Epithelial cell of prostate (primary cell): ENCODE measurements around the gene GLRX2.
A peak's percentile ranks its signal among the peaks of the same experiment; 100 is the strongest.
"Not testable (repeated sequence)": the region's sequence is repeated elsewhere in the genome, so short reads cannot be mapped to it uniquely, and the experiment has no call there.

Source experiments
- DNase-seq: peaks from one replicate; pipeline ENCODE4 v3.0.0-alpha.2; 2011; ENCODE audit warnings: low read depth, low spot score
- H3K27ac ChIP-seq: fragments of 450-650 bp; 2 replicates; pipeline ENCODE4 v1.5.1; 2017; ENCODE audit warnings: mild to moderate bottlenecking

GLRX2 gene

DNA sequence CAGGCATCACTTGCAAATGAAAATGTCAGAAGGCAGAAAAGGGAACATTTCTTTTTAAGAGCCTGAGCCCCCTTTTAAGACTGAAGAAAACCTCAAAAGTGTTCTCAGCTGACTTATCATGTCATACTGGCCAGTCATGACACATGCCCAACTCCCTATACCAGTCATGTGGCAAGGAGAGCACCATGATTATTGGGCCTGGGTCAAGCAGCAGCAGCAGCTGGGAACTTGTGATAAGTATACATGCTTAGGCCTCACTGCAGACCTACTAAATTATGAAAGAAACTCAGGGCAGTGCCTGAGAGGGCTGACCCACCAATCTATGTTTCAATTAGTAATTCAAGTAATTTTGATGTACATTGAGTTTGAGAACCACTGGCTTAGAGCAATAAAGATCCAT lies 37.2 kb downstream of the GLRX2 start:
- H3K27ac ChIP-seq = no peak overlapping the region

DNA sequence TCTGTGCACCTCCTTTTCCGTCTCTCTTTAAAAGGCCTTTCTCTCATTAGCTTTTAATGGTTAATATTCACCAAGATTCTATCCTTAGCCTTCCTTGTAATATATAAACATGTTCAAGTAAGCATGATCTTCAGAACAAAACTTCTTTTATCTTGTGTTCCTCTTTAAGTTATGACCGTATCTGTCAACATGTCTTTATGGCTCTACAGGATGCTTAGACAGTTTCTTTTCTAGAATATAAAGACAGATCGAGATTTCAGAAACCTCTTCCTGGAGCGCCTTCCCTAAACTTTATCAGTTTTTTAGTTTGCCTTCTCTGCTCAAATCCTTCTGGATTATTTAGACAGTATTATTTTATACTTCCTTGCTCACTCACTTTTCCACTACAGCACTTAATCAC lies 38.6 kb downstream of the GLRX2 start:
- H3K27ac ChIP-seq = no peak overlapping the region
- DNase-seq = no peak

More for the DNA sequence above, 37.2 kb downstream of the GLRX2 start:
- DNase-seq = no peak

DNA sequence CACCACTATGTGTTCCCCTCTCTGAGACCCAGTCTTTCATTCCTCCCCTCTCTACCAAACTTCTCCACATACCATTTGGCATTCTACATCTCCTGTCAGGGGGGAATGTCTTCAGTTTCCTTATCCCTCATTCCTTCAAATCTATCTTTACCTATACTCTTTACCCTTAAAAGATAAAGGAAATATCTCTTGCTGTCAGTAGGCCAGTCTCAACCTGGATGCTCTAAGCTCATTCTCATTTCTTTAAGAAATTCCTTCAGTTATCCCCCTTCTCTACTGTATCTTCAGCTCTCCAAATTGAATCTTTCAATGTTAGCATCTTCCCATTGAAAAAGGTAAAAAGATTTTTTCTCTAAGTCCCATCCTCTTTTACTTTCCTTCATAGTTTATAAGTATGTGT lies 39.3 kb downstream of the GLRX2 start:
- DNase-seq = no peak
- no peak overlapping the region for H3K27ac ChIP-seq

DNA sequence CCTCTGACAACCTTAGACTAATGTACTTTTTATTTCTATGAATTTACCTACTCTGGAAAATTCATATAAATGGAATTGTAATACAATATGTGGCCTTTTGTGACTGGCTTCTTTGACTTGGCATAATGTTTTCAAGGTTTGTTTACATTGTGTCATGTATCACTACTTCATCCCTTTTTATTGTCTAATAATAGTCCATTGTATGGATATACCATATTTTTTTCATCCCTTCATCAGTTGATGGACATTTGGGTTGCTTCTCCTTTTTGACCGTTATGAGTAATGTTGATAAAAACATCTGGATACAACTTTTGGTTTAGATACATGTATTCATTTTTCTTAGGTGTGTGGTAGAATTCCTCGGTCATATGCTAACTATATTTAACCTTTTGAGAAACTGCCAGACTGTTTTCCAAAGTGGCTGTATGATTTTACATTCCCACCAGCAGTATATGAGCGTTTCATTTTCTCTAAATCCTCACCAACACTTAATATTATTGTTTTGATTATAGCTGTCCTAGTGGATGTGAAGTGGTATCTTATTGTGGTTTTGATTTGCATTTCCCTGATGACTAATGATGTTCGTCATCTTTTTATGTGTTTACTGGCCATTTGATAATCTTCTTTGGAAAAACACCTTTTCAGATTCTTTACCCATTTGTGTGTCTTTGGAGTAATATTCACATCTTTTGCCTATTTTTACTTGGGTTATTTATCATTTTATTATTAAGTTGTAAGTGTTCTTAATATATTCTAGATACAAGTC lies 42.3 kb downstream of the GLRX2 start:
- DNase-seq = no peak
- H3K27ac ChIP-seq = no peak overlapping the region

DNA sequence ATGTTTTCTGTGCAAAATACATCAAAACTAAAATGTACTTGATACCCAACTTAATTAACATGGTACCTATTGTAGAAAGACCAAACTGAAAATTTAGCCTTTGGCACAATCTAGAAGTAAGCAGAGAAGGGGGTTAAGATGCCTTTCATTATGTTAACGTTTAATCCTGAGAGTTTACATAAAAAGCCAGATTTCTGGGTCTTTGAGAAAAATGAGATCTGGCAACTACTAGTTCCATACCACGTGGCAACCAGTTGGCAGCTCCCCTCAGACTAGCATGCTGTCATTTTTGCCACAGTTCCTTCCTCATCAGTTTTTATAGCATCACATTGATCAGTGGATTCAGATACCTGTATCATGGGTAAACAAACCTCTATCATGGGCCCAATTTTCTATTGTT lies 44.3 kb downstream of the GLRX2 start:
- peak overlapping the region; percentile 95 for H3K27ac ChIP-seq
- no peak for DNase-seq

DNA sequence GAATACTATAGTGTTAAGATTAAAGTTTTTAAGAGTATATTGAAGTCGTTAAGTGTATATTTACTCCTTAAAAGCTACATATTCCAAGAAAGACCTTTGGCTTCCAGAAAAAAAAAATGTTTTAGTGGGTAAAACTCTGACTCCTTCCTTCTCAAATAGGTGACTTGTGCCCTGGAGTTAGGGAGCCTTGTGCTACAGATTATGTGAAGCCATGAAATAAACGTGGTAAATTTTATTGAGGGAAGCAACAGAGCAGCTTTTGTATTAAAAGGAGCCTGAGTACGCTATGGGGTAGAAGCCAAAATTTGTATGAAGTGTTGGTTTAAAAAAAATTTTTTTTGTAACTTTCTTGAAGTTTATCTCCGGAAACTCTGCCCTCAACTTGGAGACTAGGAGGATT lies 44.8 kb downstream of the GLRX2 start:
- H3K27ac ChIP-seq = peak overlapping the region; percentile 95
- DNase-seq = no peak

DNA sequence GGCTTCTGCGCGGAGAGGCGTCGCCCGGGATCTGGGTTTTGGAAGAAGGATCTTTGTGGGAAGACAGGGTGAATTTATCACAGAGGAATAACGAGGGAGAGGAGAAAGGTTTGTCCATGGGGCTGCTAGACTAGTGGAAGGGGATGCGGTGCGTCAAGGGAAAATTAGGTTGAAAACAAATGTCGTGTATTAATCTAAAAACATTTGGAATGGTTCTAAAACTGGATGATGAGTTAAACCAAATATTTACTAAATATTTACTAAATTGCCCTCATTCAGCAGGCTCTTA lies 45.2 kb downstream of the GLRX2 start:
- no peak for DNase-seq
- H3K27ac ChIP-seq = peak overlapping the region; percentile 95

DNA sequence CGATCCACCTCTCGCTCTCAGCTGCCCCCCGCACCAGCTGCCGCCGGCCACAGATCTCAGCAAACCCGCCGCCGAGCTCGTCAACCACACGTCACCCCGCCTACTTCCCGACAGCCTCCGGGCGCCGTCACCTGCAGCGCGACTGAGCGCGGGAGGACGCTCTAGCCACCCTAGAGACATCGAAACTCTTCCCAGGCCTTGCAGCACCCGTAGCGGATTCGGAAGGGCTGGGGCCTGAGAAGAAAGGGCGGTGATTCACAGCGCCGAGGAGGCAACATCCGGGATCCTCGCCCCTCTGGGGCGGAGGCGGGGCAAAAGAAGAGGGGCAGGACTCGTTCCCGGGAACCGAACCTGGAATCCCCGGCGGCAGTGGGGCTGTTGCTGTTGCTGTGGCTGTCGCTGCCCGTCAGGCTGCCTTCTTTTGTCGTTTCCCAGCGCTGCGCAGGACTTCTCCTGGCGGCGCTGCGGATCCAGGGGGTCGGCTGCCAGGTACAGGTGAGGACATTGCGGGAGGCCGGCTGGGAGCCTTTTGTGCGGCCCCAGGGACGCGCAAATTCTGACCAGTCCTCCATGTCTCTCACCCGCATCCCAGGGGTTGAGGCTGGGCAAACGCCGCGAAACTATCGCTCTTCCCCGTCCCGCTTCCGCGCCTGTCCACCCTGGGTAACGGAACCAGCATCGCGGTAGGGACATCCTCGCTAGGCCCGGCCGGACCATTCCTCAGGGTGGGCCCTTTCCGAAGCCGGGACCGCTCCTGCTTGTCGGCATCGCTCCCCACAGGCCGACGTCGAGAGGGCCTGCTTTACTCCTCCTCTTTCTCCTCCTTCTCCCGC lies 45.7 kb downstream of the GLRX2 start, which contains the start of the genes RO60 and UCHL5:
Gene RO60, plus strand, starts transcription at position 331 of the 833 bp plus-strand sequence. CDS start 9,443 bp downstream, outside the sequence.
Gene UCHL5, minus strand, starts transcription at position 79 of the 833 bp plus-strand sequence. CDS start 100 bp downstream, outside the sequence.
- peak; percentile 94 for DNase-seq
- H3K27ac ChIP-seq = peak within 1 kb of the TSS; percentile 95

DNA sequence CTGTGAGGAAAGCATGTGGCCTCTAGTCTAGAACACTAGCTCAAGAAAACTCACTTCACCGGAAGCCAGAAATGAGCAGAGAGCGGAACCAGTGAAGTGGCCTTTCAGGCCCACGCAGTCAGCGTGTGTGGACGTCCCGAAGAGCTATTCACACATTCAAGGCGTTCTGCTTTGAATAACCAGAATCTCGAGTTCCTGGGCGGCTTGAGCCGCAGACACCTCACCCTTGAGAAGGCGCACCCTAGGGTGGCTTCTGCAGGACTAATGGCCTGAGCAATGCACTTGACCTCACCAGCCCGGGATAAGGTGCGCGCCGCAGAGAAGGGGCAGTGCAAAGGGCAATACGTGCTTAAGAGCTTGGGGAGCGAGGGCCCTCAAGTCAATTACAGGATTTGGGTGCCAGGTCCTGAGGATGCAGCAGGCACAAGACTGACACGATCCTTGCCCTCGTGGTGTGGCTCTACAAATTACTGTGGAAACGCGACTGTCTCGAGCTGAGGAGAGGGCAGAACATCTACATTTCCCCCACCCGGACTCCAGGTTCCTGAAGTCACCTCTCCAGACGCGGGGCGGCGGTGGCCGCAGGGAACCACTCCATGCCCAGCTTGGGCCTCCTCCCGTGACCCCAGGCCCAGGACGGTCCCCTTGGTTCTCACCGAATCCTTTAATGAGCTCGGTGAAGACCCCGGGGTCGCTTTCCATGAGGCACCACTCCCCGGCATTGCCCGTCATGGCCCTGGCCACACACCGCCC lies 46.5 kb downstream of the GLRX2 start:
- no peak for DNase-seq
- peak overlapping the region; percentile 95 for H3K27ac ChIP-seq

DNA sequence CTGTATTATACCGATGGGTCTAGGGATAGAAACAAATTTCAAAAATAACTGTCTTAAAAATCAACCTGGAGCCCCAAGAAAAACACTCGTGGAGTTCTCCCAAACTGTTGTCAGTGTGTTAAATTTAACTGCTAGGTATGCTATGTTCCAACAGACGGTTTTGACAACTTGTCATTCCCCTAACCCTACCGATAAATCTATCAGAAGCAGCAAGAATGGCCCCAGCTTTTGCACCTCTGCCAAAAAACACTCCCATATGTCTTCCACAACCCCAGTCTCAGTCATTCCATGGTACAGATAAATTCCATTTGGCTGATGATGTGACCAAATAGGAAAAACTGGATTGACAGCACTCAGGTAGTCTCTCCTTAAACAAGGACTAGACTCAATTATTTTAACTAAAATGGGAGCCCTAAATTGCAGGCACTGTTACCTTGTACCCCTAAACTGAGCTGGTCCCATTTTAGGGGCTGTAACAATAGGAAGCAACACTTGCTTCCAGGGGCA lies 51.0 kb downstream of the GLRX2 start:
- H3K27ac ChIP-seq = peak overlapping the region; percentile 17

DNA sequence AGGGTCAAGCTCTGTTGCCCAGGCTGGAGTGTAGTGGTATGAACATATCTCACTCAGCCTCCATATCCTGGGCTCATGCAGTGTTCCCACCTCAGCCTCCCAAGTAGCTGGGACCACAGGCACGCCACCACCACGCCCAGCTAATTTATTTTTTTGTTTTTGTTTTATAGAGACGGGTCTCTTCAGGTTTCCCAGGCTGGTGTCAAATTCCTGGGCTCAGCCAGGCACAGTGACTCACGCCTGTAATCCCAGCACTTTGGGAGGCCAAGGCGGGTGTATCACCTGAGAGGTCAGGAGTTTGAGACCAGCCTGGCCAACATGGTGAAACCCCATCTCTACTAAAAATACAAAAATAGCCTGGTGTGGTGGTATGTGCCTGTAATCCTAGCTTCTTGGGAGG lies 56.3 kb downstream of the GLRX2 start:
- not testable (repeated sequence) for H3K27ac ChIP-seq

More for the DNA sequence above, 51.0 kb downstream of the GLRX2 start:
- no peak for DNase-seq

More for the DNA sequence above, 56.3 kb downstream of the GLRX2 start:
- not testable (repeated sequence) for DNase-seq
